ENCODE results near the gene KSR1.

The KSR1 gene

GRCh38 chr17:27512031-27512430, 55.8 kb downstream of the KSR1 start:
- peaks cover 7% of the 10 kb centered on the region for H3K36me3 Mint-ChIP-seq (ENCODE audit: low read depth)
- no peaks in the 10 kb centered on the region for H3K9me3 Mint-ChIP-seq

GRCh38 chr17:27512511-27513346, 56.5 kb downstream of the KSR1 start:
- Mint-ChIP-seq H3K4me1 (ENCODE audit: low read depth) (peaks cover 19% of the 10 kb centered on the region), H3K9me3 (no peaks in the 10 kb centered on the region), H3K36me3 (ENCODE audit: low read depth) (peaks cover 8% of the 10 kb centered on the region), H3K27me3 (no peaks in the 10 kb centered on the region), H3K4me3 (no peak overlapping the region), H3K27ac (no peak overlapping the region)
- DNase-seq = no peak

More at GRCh38 chr17:27512031-27512430, 55.8 kb downstream of the KSR1 start:
- DNase-seq = no peak
- Mint-ChIP-seq H3K27me3 (no peaks in the 10 kb centered on the region), H3K4me1 (ENCODE audit: low read depth) (peaks cover 16% of the 10 kb centered on the region), H3K27ac (no peak overlapping the region), H3K4me3 (no peak overlapping the region)

- DNase-seq = no peak
- Mint-ChIP-seq H3K4me1 (ENCODE audit: low read depth) (peaks cover 22% of the 10 kb centered on the region), H3K27ac (no peak overlapping the region), H3K9me3 (no peaks in the 10 kb centered on the region), H3K36me3 (ENCODE audit: low read depth) (peaks cover 6% of the 10 kb centered on the region), H3K4me3 (no peak overlapping the region), H3K27me3 (no peaks in the 10 kb centered on the region)
Observed at GRCh38 chr17:27513849-27514248, 57.6 kb downstream of the KSR1 start.

- H3K9me3 Mint-ChIP-seq = no peaks in the 10 kb centered on the region
- no peak overlapping the region for H3K4me3 Mint-ChIP-seq
- DNase-seq = no peak
- no peak overlapping the region for H3K27ac Mint-ChIP-seq
- peaks cover 6% of the 10 kb centered on the region for H3K36me3 Mint-ChIP-seq (ENCODE audit: low read depth)
- peaks cover 27% of the 10 kb centered on the region for H3K4me1 Mint-ChIP-seq (ENCODE audit: low read depth)
- H3K27me3 Mint-ChIP-seq = no peaks in the 10 kb centered on the region
Observed at GRCh38 chr17:27514595-27515413, 58.6 kb downstream of the KSR1 start.

- no peak for DNase-seq
- Mint-ChIP-seq H3K36me3 (ENCODE audit: low read depth) (peaks cover 6% of the 10 kb centered on the region), H3K4me1 (ENCODE audit: low read depth) (peaks cover 44% of the 10 kb centered on the region), H3K27me3 (no peaks in the 10 kb centered on the region), H3K4me3 (no peak overlapping the region), H3K9me3 (no peaks in the 10 kb centered on the region), H3K27ac (peak overlapping the region; percentile 5)
Observed at GRCh38 chr17:27518048-27518447, 61.8 kb downstream of the KSR1 start.

GRCh38 chr17:27518545-27519521, 62.6 kb downstream of the KSR1 start:
- no peak for DNase-seq
- peaks cover 7% of the 10 kb centered on the region for H3K36me3 Mint-ChIP-seq (ENCODE audit: low read depth)
- no peaks in the 10 kb centered on the region for H3K9me3 Mint-ChIP-seq
- no peaks in the 10 kb centered on the region for H3K27me3 Mint-ChIP-seq
- H3K27ac Mint-ChIP-seq = peak overlapping the region; percentile 71
- no peak overlapping the region for H3K4me3 Mint-ChIP-seq
- peaks cover 52% of the 10 kb centered on the region for H3K4me1 Mint-ChIP-seq (ENCODE audit: low read depth)

GRCh38 chr17:27519550-27519949, 63.3 kb downstream of the KSR1 start:
- H3K4me1 Mint-ChIP-seq (ENCODE audit: low read depth) = peaks cover 59% of the 10 kb centered on the region
- H3K27me3 Mint-ChIP-seq = no peaks in the 10 kb centered on the region
- no peak overlapping the region for H3K4me3 Mint-ChIP-seq
- H3K36me3 Mint-ChIP-seq (ENCODE audit: low read depth) = peaks cover 7% of the 10 kb centered on the region
- H3K9me3 Mint-ChIP-seq = no peaks in the 10 kb centered on the region
- no peak for DNase-seq
- peak overlapping the region; percentile 71 for H3K27ac Mint-ChIP-seq

GRCh38 chr17:27520491-27521185, 64.4 kb downstream of the KSR1 start:
- Mint-ChIP-seq H3K27me3 (no peaks in the 10 kb centered on the region), H3K4me3 (no peak overlapping the region), H3K4me1 (ENCODE audit: low read depth) (peaks cover 70% of the 10 kb centered on the region), H3K27ac (no peak overlapping the region), H3K36me3 (ENCODE audit: low read depth) (peaks cover 7% of the 10 kb centered on the region), H3K9me3 (no peaks in the 10 kb centered on the region)
- no peak for DNase-seq

- Mint-ChIP-seq H3K9me3 (no peaks in the 10 kb centered on the region), H3K36me3 (ENCODE audit: low read depth) (peaks cover 7% of the 10 kb centered on the region), H3K4me3 (no peak overlapping the region), H3K4me1 (ENCODE audit: low read depth) (peaks cover 71% of the 10 kb centered on the region), H3K27ac (no peak overlapping the region), H3K27me3 (no peaks in the 10 kb centered on the region)
- DNase-seq = no peak
Observed at GRCh38 chr17:27521281-27522027, 65.2 kb downstream of the KSR1 start.

GRCh38 chr17:27522028-27522635, 65.9 kb downstream of the KSR1 start:
- Mint-ChIP-seq H3K4me1 (ENCODE audit: low read depth) (peaks cover 75% of the 10 kb centered on the region), H3K36me3 (ENCODE audit: low read depth) (peaks cover 10% of the 10 kb centered on the region), H3K27ac (no peak overlapping the region), H3K27me3 (no peaks in the 10 kb centered on the region), H3K4me3 (no peak overlapping the region), H3K9me3 (no peaks in the 10 kb centered on the region)
- no peak for DNase-seq

GRCh38 chr17:27523712-27524111, 67.5 kb downstream of the KSR1 start:
- H3K4me3 Mint-ChIP-seq = no peak overlapping the region
- no peak for DNase-seq
- no peaks in the 10 kb centered on the region for H3K9me3 Mint-ChIP-seq
- H3K4me1 Mint-ChIP-seq (ENCODE audit: low read depth) = peaks cover 73% of the 10 kb centered on the region
- H3K27ac Mint-ChIP-seq = peak overlapping the region; percentile 74
- peaks cover 9% of the 10 kb centered on the region for H3K36me3 Mint-ChIP-seq (ENCODE audit: low read depth)
- no peaks in the 10 kb centered on the region for H3K27me3 Mint-ChIP-seq

- H3K4me1 Mint-ChIP-seq (ENCODE audit: low read depth) = peaks cover 76% of the 10 kb centered on the region
- no peaks in the 10 kb centered on the region for H3K27me3 Mint-ChIP-seq
Observed at GRCh38 chr17:27524594-27524993, 68.3 kb downstream of the KSR1 start.

GRCh38 chr17:27525316-27525715, 69.1 kb downstream of the KSR1 start:
- Mint-ChIP-seq H3K9me3 (no peaks in the 10 kb centered on the region), H3K27me3 (no peaks in the 10 kb centered on the region), H3K4me1 (ENCODE audit: low read depth) (peaks cover 74% of the 10 kb centered on the region), H3K36me3 (ENCODE audit: low read depth) (peaks cover 14% of the 10 kb centered on the region), H3K4me3 (no peak overlapping the region), H3K27ac (no peak overlapping the region)
- no peak for DNase-seq

More at GRCh38 chr17:27524594-27524993, 68.3 kb downstream of the KSR1 start:
- Mint-ChIP-seq H3K27ac (no peak overlapping the region), H3K4me3 (no peak overlapping the region), H3K9me3 (no peaks in the 10 kb centered on the region), H3K36me3 (ENCODE audit: low read depth) (peaks cover 13% of the 10 kb centered on the region)
- DNase-seq = no peak
